ENCODE measurements around the gene RNLS. TPM values are rescaled to one million over a fixed set of nuclear protein-coding genes. Genes with fewer than 3 reads are reported as not detected.

Gene RNLS
- total RNA-seq, 1 experiment from 2014 or later, result 11.4 TPM

DNA sequence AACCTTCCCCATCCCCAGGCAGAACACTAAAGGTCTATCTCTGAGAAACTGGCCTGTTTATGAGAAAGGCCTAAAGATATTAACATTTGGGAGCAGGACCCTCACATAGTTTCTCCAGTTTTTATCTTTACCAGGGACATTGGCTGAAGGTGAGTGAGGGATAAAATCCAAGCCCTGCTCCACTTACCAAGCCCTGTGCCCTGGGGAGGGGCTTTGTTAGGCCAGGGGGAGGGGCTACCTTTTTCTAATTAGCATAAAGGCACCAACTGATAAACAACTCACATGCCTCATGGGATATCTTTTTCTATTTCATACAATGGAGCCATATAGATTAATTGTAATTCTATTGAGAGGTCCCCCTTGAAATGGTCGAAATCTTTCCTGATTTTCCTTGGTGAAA lies 55.9 kb downstream of the RNLS start:
- in situ Hi-C loops (cut with HindIII; ENCODE audit: low pct_unique_long_range_greater_than_20kb, low sequenced_read_pairs), result no loop called here

DNA sequence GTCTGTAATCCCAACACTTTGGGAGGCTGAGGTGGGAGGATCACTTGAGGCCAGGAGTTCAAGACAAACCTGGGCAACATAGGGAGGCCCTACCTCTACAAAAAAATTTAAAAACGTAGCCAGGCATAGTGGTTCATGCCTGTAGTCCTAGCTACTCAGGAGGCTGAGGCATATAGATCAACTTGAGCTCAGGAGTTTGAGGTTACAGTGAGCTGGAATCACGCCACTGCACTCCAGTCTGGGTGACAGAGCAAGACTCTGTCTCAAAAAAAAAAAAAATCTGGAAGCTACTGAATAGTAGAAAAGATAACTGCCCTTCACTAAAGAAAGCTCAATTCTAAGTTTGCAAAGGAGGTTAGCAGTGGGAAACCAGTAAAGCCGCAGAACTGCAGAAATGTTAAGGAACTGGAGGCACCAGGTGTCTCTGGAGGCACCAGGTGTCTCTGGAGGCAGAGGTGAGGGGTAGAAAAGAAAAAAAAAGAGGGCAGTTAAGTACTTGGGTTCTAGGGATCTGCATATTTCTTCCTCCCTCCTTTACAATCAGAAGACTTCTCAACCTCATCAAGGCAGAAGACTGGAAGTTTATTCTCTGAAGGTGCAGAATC lies 56.5 kb downstream of the RNLS start:
- Histone ChIP-seq H3K4me1 (ENCODE audit: control insufficient read depth, insufficient read depth, low read length) (no peaks in the 10 kb centered on the region), H3K27ac (ENCODE audit: low read length) (no peak overlapping the region), H3K36me3 (ENCODE audit: control insufficient read depth, insufficient read depth, low read length) (no peaks in the 10 kb centered on the region), H3K9me3 (ENCODE audit: control insufficient read depth, insufficient read depth, low read depth, low read length) (no peaks in the 10 kb centered on the region), H3K27me3 (ENCODE audit: control insufficient read depth, insufficient read depth, low read length) (no peaks in the 10 kb centered on the region; the same call in 1 of the 2 replicates), H3K4me3 (ENCODE audit: low read depth in 2 of 2, low read length in 2 of 2) (no peak overlapping the region)
- TF ChIP-seq CTCF (IDR thresholded peaks at IDR 0.05) (no peak), POLR2AphosphoS5 (IDR thresholded peaks at IDR 0.05; ENCODE audit: low read depth, low read length) (no peak), SIN3A (IDR thresholded peaks at IDR 0.05; ENCODE audit: borderline replicate concordance, insufficient read depth, low read depth, low read length) (no peak), TCF7L2 (IDR thresholded peaks at IDR 0.05; ENCODE audit: low read depth, low read length) (no peak)
- TF ChIP-seq, protein P1, sequence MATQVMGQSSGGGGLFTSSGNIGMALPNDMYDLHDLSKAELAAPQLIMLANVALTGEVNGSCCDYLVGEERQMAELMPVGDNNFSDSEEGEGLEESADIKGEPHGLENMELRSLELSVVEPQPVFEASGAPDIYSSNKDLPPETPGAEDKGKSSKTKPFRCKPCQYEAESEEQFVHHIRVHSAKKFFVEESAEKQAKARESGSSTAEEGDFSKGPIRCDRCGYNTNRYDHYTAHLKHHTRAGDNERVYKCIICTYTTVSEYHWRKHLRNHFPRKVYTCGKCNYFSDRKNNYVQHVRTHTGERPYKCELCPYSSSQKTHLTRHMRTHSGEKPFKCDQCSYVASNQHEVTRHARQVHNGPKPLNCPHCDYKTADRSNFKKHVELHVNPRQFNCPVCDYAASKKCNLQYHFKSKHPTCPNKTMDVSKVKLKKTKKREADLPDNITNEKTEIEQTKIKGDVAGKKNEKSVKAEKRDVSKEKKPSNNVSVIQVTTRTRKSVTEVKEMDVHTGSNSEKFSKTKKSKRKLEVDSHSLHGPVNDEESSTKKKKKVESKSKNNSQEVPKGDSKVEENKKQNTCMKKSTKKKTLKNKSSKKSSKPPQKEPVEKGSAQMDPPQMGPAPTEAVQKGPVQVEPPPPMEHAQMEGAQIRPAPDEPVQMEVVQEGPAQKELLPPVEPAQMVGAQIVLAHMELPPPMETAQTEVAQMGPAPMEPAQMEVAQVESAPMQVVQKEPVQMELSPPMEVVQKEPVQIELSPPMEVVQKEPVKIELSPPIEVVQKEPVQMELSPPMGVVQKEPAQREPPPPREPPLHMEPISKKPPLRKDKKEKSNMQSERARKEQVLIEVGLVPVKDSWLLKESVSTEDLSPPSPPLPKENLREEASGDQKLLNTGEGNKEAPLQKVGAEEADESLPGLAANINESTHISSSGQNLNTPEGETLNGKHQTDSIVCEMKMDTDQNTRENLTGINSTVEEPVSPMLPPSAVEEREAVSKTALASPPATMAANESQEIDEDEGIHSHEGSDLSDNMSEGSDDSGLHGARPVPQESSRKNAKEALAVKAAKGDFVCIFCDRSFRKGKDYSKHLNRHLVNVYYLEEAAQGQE (IDR thresholded peaks at IDR 0.05; ENCODE audit: insufficient read depth in 1 of 2, low read depth in 2 of 2, low read length in 1 of 2), result no peak
- POLR2A ChIA-PET, result no interaction called here
- in situ Hi-C loops (cut with HindIII; ENCODE audit: low pct_unique_long_range_greater_than_20kb, low sequenced_read_pairs) (no loop called here), intact Hi-C loops (cut with micrococcal nuclease; ENCODE audit: unreplicated experiment) (no loop called here)
- BruUV-seq (replicated peaks), result no TSS peak
- DNase-seq (ENCODE audit: low read depth, low spot score), result no peak
- no peak for ATAC-seq
- CTCF ChIA-PET, result no interaction called here

More for the DNA sequence above, 55.9 kb downstream of the RNLS start:
- no peak for DNase-seq (ENCODE audit: low read depth, low spot score)
- ChIA-PET POLR2A (no interaction called here), CTCF (no interaction called here)
- TF ChIP-seq, protein P1 (IDR thresholded peaks at IDR 0.05; ENCODE audit: insufficient read depth in 1 of 2, low read depth in 2 of 2, low read length in 1 of 2), result no peak
- TF ChIP-seq TCF7L2 (IDR thresholded peaks at IDR 0.05; ENCODE audit: low read depth, low read length) (no peak), CTCF (IDR thresholded peaks at IDR 0.05) (no peak), SIN3A (IDR thresholded peaks at IDR 0.05; ENCODE audit: borderline replicate concordance, insufficient read depth, low read depth, low read length) (no peak), POLR2AphosphoS5 (IDR thresholded peaks at IDR 0.05; ENCODE audit: low read depth, low read length) (no peak)
- Histone ChIP-seq H3K4me1 (ENCODE audit: control insufficient read depth, insufficient read depth, low read length) (no peaks in the 10 kb centered on the region), H3K27me3 (ENCODE audit: control insufficient read depth, insufficient read depth, low read length) (peaks cover 2% of the 10 kb centered on the region; the same call in 1 of the 2 replicates), H3K4me3 (ENCODE audit: low read depth in 2 of 2, low read length in 2 of 2) (no peak overlapping the region), H3K9me3 (ENCODE audit: control insufficient read depth, insufficient read depth, low read depth, low read length) (no peaks in the 10 kb centered on the region), H3K36me3 (ENCODE audit: control insufficient read depth, insufficient read depth, low read length) (no peaks in the 10 kb centered on the region), H3K27ac (ENCODE audit: low read length) (no peak overlapping the region)
- ATAC-seq, result no peak
- no TSS peak for BruUV-seq (replicated peaks)
- intact Hi-C loops (cut with micrococcal nuclease; ENCODE audit: unreplicated experiment), result no loop called here

Data from Panc1 (cell line).